HG03432 (cell line): ENCODE results near the gene ISOC1.

Experiments used
- ATAC-seq: cut with Tn5 transposase; IDR thresholded peaks from one replicate; pipeline ENCODE4 v1.9.1; 2021; ENCODE audit warnings: mild to moderate bottlenecking, moderate library complexity; ENCODE audit not compliant: unreplicated experiment

Gene ISOC1

GRCh38 chr5:129124608-129125007 is 30.1 kb downstream of the ISOC1 start:
- no peak for ATAC-seq

GRCh38 chr5:129125819-129126218 is 31.3 kb downstream of the ISOC1 start:
- ATAC-seq = peak; percentile 82

GRCh38 chr5:129133553-129133952 is 39.0 kb downstream of the ISOC1 start:
- no peak for ATAC-seq

- peak; percentile 76 for ATAC-seq
These were observed 41.1 kb downstream of the ISOC1 start for GRCh38 chr5:129135633-129136032.

GRCh38 chr5:129137637-129138036 is 43.1 kb downstream of the ISOC1 start:
- no peak for ATAC-seq

- ATAC-seq = no peak
These were observed 46.5 kb downstream of the ISOC1 start for GRCh38 chr5:129141078-129141477.

GRCh38 chr5:129141696-129142095 is 47.1 kb downstream of the ISOC1 start:
- ATAC-seq = no peak

- ATAC-seq = no peak
These were observed 61.3 kb downstream of the ISOC1 start for GRCh38 chr5:129155876-129156275.

- ATAC-seq = no peak
These were observed 67.3 kb downstream of the ISOC1 start for GRCh38 chr5:129161830-129162229.
